ENCODE results near the gene APEH. TPM values are rescaled to one million over a fixed set of nuclear protein-coding genes. Genes with fewer than 3 reads are reported as not detected.
A peak's percentile ranks its signal among the peaks of the same experiment; 100 is the strongest.

Gene APEH
- total and polyA plus RNA-seq, 2 of the 13 experiments (the other 11 are each of a cell fraction or from before 2014, with no cell fraction given), result 116 to 130 TPM

DNA sequence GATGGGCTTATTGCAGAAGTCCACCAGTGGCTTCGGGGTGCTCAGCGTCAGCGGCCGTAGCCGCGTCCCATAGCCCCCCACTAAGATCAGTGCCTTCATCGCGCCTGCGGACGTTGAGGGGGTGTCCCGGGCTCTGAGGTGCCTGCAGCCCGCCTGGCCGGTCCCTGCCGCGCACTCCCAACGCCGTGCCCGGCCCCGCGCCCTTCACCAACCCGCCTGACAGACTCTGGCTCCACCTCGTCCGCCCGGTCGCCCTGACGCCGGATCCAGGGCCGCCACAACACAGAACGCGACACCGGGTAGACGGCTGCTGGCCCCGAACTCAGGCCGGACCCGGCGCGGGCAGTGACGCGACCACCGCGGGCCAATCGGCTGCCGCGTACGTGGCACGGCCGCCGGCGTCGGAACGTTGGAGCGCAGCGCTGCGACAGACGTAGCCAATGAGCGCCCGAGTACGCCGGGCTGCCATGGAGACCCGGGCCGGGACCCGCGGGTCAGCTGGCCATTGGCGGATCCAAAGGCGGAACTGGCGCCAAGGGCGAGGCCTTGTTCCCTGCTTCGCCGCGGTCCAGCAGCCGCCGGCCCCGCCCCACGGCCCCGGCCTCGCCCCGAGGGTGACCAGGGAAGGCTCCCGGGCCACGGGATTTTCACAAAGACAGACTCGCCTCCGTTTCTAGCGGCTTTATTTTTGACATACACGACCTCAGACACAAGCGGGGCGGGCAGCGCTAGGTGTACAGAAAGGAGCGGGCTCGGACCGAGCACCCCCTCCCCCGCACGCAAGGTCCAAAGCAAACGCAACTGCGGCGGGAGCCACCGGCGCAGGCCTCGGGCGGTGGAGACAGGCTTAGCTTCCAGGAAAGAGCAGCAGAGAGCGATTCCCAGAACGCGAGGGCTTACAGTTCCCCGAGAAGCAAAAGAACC is 49.7 kb downstream of the APEH start, which contains the start of gene GMPPB (continued):
- no peak for TF ChIP-seq ZBTB10 (CRISPR knock-in tag; IDR thresholded peaks at IDR 0.05; ENCODE audit: borderline replicate concordance)
- no peak; the same call in 1 of the 2 replicates for TF ChIP-seq KLF15 (CRISPR knock-in tag; IDR thresholded peaks at IDR 0.05; ENCODE audit: borderline replicate concordance)
- TF ChIP-seq SMYD3 (CRISPR knock-in tag; IDR thresholded peaks at IDR 0.05), result no peak
- no peak for TF ChIP-seq TBX3 (IDR thresholded peaks at IDR 0.05; ENCODE audit: borderline replicate concordance)
- no peak for TF ChIP-seq ZNF234 (CRISPR knock-in tag; conservative IDR thresholded peaks at IDR 0.05)
- TF ChIP-seq ZNF331 (CRISPR knock-in tag; IDR thresholded peaks at IDR 0.05), result 0 out of 2 replicates have a peak, but pooled peaks have one; percentile 36
- TF ChIP-seq AGO2 (optimal IDR thresholded peaks at IDR 0.05; ENCODE audit: low read depth, low read length), result peak; percentile 98
- TF ChIP-seq JUNB (CRISPR knock-in tag; IDR thresholded peaks at IDR 0.05; ENCODE audit: borderline replicate concordance), result no peak
- 0 out of 2 replicates have a peak, but pooled peaks have one; percentile 49 for TF ChIP-seq SKIL (CRISPR knock-in tag; IDR thresholded peaks at IDR 0.05; ENCODE audit: borderline replicate concordance)
- TF ChIP-seq FOXJ3 (CRISPR knock-in tag; IDR thresholded peaks at IDR 0.05; ENCODE audit: borderline replicate concordance), result no peak
- TF ChIP-seq ZNF143 (CRISPR knock-in tag; IDR thresholded peaks at IDR 0.05), result no peak
- no peak; the same call in 1 of the 2 replicates for TF ChIP-seq FOXK2 (IDR thresholded peaks at IDR 0.05)
- TF ChIP-seq ZNF570 (CRISPR knock-in tag; IDR thresholded peaks at IDR 0.05; ENCODE audit: borderline replicate concordance), result peak; percentile 47; the same call in 1 of the 2 replicates
- peak; percentile 67 for TF ChIP-seq POGK (CRISPR knock-in tag; conservative IDR thresholded peaks at IDR 0.05)
- peak; percentile 59; the same call in 1 of the 2 replicates for TF ChIP-seq ZNF703 (CRISPR knock-in tag; IDR thresholded peaks at IDR 0.05; ENCODE audit: borderline replicate concordance)
